Right renal cortex interstitium (tissue), 3 donors: ENCODE data around the gene SRP72. TPM values are rescaled to one million over a fixed set of nuclear protein-coding genes. Genes with fewer than 3 reads are reported as not detected.
"Not testable (repeated sequence)": the region's sequence is repeated elsewhere in the genome, so short reads cannot be mapped to it uniquely, and the experiment has no call there.

Experiments
- DNase-seq, 3 donors: peaks; one replicate each; pipeline ENCODE4 v3.0.0-alpha.2; 2013; ENCODE audit warnings: low read depth in 3 of 3, low spot score in 2 of 3
- polyA plus RNA-seq, 3 donors: library from polyadenylated mRNA; unstranded; fragments of 120-200 nt; gene quantifications; one replicate each; pipeline ENCODE4 v1.2.1, GENCODE V29; 2013; ENCODE audit not compliant: insufficient read length in 3 of 3

Gene SRP72
- polyA plus RNA-seq, 3 donors: 132 to 144 (median 137) TPM

- DNase-seq: no peak
Measured at GRCh38 chr4:56463711-56464110, 3.7 kb upstream of the SRP72 start.

DNA sequence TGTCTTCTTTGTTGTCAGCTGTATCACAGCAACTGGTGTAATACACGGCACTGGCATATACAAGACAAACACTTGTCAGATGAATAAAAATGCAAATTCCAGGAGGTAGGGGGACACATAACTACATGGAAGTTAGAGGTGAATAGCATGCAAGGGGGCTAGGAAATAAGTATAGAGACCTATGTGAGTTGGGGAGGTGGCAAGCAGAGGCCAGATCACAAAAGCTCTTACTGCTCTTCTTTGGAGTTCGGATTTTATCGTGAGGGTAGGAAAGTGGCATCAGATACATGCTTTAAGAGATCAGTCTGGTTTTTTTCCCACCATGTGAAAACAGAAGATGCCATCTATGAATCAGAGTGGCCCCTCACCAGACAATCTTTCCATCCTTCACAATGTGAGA lies 2.8 kb upstream of the SRP72 start:
- no peak for DNase-seq

DNA sequence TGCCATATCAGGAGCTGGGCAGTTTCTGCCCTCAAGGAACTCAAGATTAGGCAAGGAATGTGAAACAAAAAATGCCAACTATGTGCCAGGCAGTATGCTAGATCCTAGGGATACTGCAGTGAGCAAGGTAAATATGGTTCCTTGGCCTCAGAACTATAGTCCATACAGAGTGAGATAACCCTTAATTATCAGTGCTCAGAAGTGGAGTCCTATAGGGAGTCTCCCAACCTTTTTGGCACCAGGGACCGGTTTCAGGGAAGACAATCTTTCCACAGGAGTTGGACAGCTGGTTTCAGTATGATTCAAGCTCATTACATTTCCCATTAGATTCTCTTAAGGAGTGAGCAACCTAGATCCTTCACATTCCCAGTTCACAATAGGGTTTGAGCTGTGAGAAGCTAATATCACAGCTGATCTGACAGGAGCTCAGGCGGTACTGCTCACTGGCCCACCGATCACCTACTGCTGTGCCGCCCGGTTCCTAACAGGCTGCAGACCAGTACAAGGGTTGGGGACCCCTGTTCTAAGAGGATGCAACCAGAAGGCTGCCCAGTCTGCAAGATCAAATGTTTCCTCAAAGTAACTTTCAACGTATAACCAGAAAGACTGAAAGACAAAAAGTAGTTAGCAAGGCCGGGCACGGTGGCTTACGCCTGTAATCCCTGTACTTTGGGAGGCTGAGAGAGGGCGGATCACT lies 1.7 kb upstream of the SRP72 start:
- no peak for DNase-seq

DNA sequence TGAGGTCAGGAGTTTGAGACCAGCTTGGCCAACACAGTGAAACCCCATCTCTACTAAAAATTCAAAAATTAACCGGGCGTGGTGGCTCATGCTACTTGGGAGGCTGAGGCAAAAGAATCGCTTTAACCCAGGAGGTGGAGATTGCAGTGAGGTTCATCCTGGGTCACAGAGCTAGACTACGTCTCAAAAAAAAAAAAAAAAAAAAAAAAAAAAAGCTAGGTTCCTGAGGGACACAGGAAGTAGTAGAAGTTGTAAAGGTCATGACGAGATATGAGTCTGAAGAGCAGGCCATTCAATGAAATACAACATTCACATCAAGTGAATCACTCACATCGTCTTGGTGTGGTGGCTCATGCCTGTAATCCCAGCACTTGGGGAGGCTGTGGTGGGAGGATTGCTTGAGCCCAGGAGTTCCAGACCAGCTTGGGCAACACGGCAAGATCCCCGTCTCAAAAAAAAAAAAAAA lies 1.1 kb upstream of the SRP72 start:
- not testable (repeated sequence) for DNase-seq

GRCh38 chr4:56466910-56467283 lies 520 bp upstream of the SRP72 start:
- no peak for DNase-seq

DNA sequence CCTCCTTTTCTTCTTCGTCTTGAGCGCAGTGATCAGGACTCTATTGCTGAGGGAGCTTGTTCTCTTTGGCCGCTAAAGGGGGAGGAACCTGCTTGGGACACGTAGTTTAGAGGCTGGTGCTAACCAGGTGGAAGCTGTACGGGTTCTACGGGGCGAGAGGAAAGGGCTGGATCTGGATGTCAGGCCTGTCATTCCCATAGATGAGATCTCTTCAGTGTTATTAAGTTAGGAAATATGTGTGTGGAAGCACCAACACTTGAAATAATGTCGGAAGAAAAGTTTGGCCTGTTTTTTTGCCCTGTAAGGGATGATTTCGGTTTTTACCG lies 643 bp downstream of the SRP72 start:
- peak in 2 of 3 donors; percentile 25 to 27 for DNase-seq

DNA sequence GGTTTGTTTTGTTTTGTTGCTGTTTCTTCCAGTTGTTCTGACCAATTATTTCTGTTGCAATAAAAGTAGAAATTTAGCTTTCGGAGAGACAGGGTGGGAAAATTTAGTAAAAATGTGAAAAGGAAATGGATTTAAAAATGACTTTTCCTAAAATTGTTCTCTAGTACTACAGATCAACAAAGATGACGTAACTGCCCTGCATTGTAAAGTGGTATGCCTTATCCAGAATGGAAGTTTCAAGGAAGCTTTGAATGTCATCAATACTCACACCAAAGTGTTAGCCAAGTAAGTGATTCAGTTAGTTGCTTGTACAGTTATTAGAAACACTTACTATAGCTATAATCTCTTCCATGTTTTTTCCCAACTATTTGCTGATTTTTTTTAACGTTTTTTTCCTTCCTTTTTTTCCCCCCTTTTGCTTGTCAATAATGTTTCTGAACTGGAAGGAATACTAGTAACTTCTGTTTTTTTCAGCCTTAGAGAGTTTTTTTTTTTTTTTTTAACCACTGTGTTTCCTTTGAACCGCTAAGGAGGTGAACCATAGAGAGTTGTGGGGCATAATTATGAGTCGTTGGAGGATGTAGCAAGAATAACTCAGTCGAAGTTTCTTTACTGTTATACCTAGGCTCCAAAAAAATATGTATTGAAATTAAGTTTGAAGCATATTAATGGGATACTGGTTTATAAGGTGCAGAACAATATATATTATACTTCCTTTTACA lies 2.2 kb downstream of the SRP72 start:
- no peak for DNase-seq

DNA sequence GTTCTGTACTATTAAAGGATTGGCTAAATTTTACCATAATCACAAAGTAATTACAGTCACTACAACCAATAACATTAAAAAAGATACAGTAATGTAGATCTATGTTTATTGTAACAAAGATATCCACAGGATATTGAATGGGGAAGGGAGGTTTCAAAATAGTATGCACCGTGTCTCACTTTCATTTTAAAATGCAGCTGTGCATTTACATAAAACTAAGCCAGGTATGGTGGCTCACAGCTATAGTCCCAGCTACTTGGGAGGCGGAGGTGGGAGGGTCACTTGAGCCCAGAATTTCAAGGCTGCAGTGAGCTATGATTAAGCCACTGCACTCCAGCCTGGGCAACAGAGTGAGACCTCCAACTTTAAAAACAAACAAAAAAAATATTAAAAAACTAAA lies 8.5 kb downstream of the SRP72 start:
- no peak for DNase-seq

GRCh38 chr4:56477192-56477702 lies 9.8 kb downstream of the SRP72 start:
- DNase-seq: no peak

GRCh38 chr4:56480691-56481090 lies 13.3 kb downstream of the SRP72 start:
- no peak for DNase-seq

DNA sequence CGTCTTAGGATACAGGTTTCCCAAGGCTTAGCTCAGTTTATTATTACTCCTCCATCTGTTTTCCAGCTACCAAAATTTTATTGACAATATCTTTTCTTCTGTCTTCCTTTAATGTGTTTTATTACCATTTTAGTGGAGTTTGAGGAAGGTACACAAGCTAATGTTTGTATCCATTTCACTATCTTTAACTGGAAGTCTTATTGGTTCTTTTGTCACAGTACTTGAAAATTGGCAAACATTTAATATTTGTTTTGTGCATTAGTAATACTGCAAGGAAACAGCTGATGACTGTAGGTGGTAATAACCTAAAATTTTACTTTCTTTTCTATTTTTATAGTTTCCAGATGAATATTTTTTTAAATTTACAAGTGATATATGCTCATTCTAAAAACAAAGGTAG lies 28.8 kb downstream of the SRP72 start:
- DNase-seq: no peak

DNA sequence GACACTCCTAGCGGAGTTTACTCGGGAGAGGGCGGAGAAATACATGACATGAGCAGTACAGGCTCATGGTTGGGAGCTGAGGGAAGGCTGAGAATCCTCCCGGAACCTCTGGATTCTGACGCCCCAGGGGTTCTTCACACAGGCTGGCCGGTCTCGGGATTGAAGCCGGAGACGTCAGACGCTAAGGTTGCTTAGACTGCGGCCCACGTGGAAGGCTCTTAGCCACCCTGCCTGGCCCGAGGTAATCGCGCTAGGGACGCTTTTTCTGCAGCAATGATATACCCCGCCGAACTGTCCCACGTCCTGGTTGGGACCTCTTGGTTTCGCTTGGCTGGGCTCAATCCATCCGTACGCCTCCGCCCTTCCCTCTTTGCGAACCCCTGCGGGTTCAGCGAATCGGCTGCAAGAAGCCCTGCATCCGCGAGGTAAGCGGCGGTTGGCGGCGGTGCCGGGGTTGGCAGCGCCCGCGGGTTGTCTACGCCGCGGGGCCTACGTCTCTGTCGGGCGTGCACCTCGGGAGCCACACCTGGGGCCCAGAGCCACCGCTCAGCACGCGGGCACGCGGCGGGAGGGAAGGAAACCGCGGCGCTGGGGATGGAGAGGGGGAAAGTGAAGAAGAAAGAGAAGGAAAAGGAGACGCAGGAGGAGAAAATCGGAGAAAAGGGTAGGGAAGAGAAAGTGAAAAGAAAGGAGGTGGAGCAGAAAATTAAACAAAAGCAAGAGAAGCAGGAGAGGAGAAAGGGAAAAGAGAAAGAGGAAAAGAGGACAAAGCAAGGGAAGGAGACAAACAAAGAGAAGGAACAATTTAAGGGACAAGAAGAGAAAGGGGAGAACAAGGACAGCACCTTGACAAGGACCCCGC lies 38.1 kb downstream of the SRP72 start, which contains the start of gene ARL9:
Gene ARL9 (plus strand): TSS at position 523 of the 862 bp plus-strand sequence. CDS start 72 bp downstream, at position 595.
- DNase-seq: peak in 2 of 3 donors; percentile 29 to 33

- DNase-seq: peak in 1 of 3 donors; percentile 1
Measured at GRCh38 chr4:56511098-56511497, 43.7 kb downstream of the SRP72 start.

- DNase-seq: no peak
Measured at GRCh38 chr4:56512166-56512565, 44.7 kb downstream of the SRP72 start.

DNA sequence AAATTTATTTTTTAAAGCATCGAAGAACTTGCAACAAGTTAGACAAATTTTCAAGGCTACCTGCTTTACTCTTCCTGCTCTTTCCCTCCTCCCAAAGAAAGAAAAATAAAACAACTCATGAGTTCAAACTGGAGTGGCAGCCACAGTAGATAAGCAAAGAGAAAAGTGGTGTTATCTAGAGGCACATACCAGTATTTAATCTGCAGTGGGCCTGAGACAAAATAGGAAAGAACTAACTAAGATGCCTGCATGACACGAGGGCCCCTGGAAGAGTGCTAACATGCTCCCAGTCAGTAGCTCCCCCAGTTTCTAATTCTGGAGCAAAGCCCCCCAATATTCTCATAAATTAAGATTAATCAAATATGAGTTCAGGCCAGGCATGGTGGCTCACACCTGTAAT lies 46.1 kb downstream of the SRP72 start:
- DNase-seq: no peak

DNA sequence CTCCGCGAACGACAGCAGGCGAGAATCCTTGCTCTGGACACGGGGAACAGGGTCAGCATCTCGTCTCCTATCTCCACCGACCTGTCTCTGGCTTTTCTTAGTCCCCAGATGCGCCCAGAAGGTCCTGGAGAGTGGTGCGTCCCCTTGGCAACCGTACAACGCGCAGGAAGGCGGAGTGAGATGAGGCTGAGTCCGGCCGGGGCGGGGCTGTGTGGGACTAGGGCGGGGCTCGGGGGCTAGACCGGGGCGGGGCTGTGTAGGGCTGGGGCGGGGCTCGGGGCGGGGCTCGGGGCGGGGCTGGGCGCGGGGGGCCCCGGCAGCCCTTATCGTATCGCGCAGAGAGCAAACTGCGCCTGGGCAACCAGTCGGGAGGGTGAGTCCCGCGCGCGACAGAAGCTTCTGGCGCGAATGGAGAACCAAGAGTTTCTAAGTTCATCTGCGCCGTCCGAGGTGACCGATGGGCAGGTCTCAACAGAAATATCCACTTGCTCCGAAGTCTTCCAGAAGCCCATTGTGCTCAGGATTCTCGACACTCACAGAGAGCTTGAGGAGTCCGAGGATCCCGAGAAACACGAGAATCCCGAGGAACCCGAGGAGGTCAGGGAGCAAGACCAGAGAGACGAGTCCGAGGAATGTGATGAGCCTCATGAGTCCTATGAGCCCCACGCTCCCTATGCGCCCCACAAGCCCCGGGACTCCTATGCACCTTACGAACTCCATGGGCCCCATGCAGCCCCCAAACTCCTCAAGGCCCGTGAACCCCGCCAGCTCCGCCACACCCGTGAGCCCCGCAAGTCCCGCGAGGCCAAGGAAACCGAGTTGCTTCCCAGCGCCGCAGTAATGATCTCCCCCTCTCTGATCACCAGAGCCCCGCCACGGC lies 63.1 kb downstream of the SRP72 start:
- DNase-seq: peak in 1 of 3 donors; percentile 42

DNA sequence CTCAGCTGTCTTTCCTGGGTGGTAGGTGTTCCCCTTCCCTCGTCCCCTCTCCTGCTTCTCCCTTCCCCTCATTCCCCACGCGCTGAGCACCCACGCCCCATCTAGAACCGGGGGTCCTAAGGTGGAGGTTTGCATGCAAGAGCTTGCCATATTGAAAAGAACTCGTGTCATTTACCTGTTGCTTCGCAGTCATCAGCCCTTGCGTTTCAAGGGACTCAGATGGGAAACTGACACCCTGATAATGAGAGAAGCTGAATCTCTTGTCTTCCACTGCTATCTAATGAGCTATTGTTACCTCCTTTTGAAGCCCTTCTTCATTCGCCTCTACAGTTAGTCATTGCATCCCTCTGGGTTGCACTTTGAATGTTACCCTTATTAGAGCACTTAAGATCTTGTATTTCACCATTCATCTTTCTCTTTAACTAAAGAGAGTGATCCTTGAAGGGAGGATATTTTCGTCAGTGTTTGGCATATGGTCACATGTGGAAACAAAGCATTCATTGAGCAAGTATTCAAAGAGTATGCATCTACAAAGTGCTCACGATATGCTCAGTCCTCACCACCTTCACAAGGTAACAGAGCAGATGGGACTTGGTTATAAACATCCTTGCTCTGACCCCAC lies 63.8 kb downstream of the SRP72 start:
- no peak for DNase-seq

DNA sequence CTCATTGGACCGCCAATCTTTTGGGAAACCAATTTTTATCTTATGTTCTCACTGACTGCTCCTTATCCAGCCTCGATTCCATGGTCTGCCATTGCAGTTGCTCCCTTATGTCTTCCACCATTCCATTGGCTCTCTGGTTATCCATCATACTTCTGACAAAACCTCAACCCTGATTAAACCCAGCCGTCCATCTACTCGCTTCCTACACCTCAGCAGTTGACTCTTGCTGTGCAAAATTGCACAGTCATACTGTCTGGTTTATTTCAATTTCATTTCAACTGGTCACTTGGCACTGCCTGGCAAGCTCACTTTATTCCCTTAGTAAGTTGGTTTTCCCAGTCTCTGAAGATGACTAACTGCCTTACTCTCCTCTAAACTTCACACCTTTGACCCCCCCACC lies 64.4 kb downstream of the SRP72 start:
- DNase-seq: no peak

GRCh38 chr4:56532239-56532638 lies 64.8 kb downstream of the SRP72 start:
- DNase-seq: no peak

DNA sequence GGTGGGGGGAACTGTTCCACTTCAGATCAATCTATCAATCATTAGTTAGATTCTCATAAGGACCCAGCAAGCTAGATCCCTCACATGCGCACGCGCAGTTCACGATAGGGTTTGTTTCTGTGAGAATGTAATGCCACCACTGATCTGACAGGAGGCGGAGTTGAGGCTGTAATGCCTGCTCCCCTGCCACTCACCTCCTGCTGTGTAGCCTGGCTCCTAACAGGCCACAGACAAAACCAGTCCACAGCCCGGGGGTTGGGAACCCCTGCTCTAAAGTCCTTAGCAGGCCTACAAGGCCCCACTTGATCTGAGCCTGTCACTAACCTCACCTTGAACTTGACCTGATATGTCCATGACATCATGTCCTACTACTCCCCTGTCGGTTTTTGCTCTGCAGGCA lies 68.5 kb downstream of the SRP72 start:
- no peak for DNase-seq
